GM23248 (cell line): ENCODE data around the gene ADGRL1.

ENCODE experiments used
- EZH2 ChIP-seq: fragments of 200-600 bp; sonication (generic); IDR thresholded peaks from 2 replicates; pipeline ENCODE4 v1.6.1; 2018; ENCODE audit warnings: antibody characterized with exemption, mild to moderate bottlenecking; ENCODE audit not compliant: insufficient read depth, poor library complexity, severe bottlenecking
- EZH2phosphoT487 ChIP-seq: fragments of 200-600 bp; sonication (generic); IDR thresholded peaks from 2 replicates; pipeline ENCODE4 v1.6.1; 2018; ENCODE audit warnings: antibody characterized with exemption, moderate library complexity, mild to moderate bottlenecking, low read depth; ENCODE audit not compliant: insufficient read depth

DNA sequence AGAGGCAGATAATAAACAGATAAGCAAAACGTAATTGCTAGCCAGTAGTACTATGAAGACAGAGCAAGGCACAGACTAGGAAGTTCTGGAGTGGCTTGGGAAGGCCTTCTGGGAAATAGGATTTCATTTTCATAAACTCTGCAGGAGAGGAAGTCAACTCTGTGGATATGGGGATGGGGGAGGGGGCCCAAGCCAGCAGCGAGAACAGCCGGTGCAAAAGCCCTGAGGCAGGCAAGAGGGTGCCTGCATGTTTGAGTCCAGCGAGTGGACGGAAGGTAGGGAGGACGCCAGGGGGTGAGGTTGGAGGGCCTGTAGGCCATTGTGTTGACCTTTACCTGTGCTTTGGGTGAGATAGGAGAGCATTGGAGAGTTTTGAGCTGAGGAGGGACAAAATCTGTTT lies 60.6 kb downstream of the ADGRL1 start:
- TF ChIP-seq EZH2: no peak
- no peak for TF ChIP-seq EZH2phosphoT487
